GM18868 (cell line): ENCODE data around the gene RNF215.
"Not testable (repeated sequence)": the region's sequence is repeated elsewhere in the genome, so short reads cannot be mapped to it uniquely, and the experiment has no call there.

ENCODE experiments used
- ATAC-seq: cut with Tn5 transposase; IDR thresholded peaks from one replicate; pipeline ENCODE4 v1.9.1; 2021; ENCODE audit warnings: mild to moderate bottlenecking, moderate library complexity; ENCODE audit not compliant: unreplicated experiment

Gene RNF215

DNA sequence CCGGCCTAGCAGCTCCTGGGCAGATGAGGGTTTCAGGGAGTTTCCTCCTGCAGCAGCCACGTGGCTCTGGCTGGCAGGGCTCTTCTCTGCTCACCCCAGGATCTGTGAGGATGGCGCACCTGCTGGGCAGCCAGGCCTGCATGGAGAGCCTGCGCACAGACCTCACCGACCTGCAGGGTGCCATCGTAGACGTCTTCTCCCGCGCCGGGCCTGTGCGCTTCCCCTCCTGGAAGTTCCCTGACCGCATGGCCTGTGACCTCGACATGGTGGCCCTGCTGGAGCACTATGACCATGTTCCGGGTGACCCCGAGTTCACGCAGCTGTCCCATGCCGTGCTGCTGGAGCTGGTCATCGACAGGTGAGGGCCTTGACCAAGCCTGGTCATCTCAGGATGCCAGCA is 21.3 kb downstream of the RNF215 start:
- no peak for ATAC-seq

DNA sequence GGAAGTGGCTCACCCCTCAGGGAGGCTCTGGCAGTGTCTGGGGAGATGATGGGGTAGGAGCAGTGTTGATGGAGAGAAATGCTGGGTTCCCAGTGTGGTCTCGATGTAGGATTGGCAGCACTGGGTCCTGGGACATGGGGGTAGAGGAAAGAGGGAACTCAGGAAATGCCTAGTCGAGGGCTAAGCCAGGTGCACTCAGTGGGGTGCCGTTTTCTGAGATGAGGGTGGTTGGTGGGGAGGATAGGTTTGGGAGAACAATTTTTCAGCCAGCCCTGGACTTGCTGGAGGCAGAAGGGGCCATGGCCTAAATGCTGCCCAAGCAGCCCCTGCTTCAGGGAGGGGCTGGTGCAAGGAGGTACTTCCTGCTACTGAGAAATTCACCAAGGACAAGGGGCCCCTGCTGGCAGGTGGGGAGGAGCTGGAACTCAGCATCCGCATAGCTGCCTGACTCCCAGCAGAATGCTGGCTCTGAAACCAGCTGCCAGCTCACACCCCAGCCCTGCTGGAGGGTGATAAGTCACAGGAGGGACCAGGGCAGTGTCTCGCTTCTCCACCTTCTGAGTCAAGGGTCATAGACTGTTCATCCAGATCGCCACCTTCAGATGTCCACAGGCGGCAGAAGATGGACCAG is 24.4 kb downstream of the RNF215 start:
- ATAC-seq, result no peak

DNA sequence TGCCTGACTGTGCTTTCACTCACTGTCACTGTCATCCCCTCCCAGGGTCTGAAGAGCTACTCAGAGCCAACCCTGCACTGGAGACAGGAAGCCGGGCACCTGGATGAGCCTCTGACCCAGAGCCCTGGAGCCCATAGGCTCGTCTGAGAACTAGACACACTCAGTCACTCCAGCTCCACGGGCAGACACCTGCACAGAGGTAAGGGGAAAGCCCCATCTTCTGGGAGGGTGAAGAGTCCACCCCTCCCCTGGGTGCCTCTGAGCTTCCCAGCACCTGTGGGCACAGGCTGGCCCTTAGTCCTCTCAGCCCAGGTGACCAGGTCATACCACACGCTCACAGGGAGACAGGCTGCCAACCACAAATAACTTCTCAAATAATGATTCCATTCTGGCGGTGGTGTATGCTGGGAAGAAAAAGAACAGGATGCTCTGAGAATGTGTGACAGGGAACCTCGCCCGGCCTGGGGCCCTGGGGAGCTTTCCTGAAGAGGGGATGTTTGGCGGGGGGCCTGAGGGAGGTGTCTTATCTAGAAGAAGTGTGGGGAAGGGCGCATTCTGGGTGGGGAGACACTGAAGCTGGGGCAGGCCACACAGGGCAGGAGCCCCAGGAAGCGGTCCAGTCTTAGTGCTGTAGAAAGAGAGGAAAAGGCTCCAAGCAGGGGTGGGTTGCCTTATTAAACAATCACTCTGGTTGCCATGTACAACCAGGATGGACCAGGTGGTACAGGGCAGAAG is 25.1 kb downstream of the RNF215 start:
- no peak for ATAC-seq

DNA sequence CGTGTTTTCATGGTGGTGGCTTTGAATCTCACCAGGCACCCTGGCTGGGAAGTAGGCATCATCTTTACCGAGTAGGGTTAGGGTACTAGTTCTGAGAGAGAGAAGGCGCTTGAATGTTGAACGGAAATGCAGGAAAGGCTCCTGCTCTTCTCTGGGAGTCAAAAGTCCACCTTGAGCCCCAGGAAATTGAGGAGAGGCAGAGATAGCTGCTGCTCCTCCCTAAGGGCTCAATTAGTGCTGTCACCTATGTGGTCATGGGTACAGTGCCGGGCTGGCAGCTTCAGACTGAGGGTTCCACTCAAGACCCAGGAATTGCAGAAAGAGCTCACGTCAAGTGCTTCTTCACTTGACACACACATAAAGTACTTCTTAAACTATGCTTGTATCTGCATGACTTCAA is 28.7 kb downstream of the RNF215 start:
- no peak for ATAC-seq

DNA sequence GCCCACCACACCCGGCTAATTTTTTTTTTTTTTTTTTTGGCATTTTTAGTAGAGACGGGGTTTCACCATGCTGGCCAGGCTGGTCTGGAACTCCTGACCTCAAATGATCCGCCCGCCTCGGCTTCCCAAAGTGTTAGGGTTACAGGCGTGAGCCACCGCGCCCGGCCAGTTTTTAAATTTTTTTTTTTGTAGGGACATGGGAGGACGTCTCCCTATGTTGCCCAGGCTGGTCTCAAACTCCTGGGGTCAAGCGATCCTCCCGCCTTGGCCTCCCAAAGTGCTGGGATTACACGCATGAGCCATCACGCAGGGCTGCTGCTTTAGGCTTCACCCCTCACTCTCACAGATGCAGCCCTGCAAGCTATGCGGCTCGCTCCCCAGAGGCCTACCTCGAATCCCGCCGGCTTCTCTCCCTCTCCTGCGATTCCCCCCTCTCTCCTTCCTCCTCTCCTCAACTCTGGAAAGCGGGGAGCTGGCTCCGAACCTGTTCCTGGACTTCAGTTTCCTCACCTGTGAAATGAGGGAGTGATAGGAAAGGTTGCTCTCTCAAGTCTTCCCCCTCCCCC is 29.5 kb downstream of the RNF215 start:
- no peak for ATAC-seq

DNA sequence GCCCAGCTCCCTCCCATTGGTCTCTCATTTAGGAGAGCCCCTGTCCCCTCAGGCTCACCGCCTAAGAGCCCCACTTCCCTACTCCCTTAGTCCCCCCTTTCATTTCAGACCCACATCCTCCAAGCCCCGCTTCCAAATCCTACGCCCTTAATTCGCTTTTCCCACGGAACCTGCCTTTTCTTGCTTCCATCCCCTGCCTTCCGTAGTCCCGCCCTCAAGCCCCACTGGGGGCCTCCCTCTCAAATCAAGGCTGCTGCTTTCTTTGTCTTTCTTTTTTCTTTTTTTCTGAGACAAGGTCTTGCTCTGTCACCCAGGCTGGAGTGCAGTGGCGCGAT is 30.0 kb downstream of the RNF215 start:
- ATAC-seq, result no peak

GRCh38 chr22:30356449-30357235 is 30.6 kb downstream of the RNF215 start, which contains the start of the genes CCDC157 and SF3A1:
Gene CCDC157, plus strand, starts transcription at chr22:30357007. Its CDS starts 8,994 bp downstream, at chr22:30366001.
Gene SF3A1, minus strand, starts transcription at chr22:30356894. Its CDS starts 102 bp downstream, at chr22:30356792.
- peak; percentile 92 for ATAC-seq

DNA sequence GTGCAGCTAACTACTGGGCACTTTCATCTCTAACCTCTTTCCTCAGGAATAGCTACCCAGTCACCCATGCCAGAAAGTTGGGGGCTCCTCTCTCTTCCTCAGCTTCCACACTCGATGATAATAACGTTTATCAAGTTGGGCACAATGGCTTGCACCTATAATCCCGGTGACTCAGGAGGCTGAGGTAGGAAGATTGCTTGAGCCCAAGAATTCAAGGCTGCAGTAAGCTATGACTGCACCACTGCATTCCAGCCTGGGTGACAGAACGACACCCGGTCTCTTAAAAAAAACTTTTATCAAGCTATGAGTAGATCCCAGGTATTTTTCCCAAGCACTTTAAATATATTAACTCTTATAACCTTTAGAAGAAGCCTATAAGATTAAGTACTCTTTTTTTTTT is 32.6 kb downstream of the RNF215 start:
- ATAC-seq, result no peak

DNA sequence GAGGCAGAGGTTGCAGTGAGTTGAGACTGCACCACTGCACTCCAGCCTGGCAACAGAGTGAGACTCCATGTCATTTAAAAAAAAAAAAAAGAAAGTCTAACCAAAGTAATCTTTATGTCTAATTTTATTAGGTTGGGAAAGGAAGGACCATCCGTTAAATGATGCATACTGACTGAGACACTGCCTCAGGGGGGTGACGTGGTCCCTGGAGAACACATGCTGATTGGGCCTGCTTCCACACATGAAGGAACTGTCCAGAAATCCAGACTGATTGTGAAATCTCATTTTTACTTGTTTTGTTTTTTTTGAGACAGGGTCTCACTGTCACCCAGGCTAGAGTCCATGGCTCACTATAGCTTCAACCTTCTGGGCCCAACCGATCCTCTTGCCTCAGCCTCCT is 36.0 kb downstream of the RNF215 start:
- no peak for ATAC-seq

DNA sequence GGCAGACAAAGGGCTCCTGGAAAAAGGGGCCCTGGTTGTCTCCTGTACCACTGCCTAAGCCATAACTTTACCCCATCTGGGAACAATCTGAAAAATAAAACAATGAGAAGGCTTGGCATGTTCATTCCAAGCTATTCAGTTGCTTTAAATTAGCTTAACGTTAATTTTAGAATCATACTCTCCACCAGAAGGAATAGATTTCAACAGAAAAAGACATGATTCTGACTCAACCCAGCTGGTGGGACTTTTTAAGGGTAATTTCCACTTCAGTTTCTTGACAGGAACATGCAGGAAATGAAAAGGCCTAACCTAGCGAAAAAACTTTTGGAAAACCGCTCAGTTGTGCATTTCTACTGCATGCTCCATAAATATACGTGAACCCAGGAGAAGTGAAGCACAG is 38.4 kb downstream of the RNF215 start:
- ATAC-seq, result no peak

DNA sequence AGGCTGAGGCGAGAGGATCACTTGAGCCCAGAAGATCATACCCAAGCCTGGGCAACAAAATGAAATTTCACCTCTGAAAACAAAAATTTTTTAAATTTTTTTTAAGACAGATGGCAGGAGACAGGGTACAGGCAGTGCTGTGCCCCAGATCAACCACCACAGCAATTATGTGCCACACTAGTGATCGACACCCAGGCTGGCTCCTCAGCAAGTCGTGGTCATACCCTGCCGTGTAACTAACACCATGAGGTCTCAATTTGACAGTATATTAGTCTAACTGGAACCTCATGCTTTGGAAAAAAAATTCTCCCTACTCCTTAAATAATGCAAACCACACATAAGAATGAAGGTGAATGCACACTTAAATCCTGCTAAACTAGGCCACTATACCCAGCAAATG is 38.8 kb downstream of the RNF215 start:
- ATAC-seq, result no peak

DNA sequence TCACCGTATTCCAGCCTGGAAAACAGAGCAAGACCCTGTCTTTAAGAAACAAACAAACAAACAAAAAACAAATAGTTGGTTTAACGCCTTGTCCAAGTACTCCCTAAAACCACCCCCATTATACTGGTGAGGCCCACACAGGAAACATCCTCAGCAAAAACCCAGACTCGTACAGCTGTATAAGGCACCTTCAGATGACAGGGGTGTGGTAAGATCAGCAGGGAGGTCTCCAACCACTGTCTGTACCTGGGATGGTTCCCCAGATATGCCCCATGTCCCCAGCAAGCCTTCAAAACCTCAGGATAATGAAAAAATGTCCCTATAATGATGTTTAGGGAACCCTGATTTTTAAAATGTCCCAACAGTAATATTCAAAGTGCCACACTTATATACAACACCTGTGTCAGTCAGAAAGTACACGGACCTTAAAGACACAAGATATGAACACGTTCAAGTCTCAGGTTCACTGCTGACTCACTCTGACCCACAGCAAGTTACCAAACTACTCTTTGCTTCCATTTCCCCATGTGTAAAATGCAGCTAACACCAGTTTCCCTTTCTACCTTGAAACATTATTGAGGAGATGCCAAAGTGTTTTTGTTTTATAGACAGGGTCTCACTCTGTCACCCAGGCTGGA is 39.8 kb downstream of the RNF215 start:
- no peak for ATAC-seq

DNA sequence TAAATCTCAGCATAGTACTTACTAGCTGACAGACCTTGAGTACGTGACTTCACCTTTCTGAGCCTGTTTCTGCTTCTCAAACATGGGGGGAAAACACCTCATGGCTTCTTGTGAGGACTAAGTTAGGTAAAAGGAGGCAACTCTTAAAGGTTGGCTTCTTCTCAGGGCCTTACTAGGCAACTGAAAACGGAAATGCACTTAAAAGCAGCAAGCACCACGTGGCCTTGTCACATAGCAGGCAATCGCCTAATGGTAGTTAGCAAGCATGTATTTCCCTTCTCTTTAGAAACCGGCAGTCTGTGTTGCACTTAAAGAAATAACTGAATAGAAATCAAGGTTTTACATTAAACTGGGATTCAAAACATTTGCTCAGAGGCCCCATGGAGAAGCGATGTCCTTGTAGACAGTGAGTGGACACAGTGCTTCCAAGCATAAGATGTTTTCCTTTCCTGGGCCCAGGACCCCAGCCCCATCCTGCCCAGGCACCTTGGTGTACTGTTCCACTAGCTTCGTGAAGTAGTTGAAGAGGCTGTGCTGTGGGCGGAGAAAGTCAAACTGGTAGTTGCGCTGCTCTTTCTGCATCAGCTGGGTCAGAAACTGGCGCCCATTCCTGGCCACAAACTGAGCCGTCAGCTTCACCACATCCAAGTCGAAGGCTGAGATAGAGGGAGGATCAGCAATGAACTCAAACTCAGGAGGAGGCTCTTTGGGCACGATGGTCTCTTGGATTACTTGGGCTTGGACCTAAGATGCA is 42.6 kb downstream of the RNF215 start:
- no peak for ATAC-seq

GRCh38 chr22:30340911-30341685 is 46.1 kb downstream of the RNF215 start:
- ATAC-seq, result no peak

- no peak for ATAC-seq
Observed at GRCh38 chr22:30338802-30339201, 48.4 kb downstream of the RNF215 start.

- not testable (repeated sequence) for ATAC-seq
Observed at GRCh38 chr22:30338341-30338740, 48.9 kb downstream of the RNF215 start.

DNA sequence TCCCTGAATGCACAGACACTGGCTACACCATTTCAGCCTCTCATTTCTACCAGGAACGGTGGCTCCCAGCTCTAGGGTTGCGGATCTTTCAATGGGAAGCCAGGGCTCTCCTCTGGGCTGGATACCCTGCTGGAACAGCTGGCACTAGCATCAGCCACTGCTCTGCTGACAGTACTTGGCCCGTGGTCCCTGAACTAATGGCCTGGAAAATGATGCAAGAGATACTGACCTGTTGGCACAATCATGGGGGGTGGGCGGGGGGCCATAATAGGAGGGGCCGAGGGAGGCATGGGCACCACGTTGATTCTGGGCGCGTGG is 49.8 kb downstream of the RNF215 start:
- ATAC-seq, result no peak

- ATAC-seq, result no peak
Observed at GRCh38 chr22:30336752-30337460, 50.3 kb downstream of the RNF215 start.

GRCh38 chr22:30335236-30335635 is 52.0 kb downstream of the RNF215 start:
- no peak for ATAC-seq
